HL-60/S4 treated with retinoic acid at 250 ng/mL for 4 days and 3 days (cell line): ENCODE measurements around the gene COPB1.

Source experiments
- in situ Hi-C: fragments of 300-500 bp; cut with MboI; formaldehyde crosslinking; loops from 2 replicates; pipeline ENCODE4 v1.7.0; 2022; ENCODE audit warnings: low sequenced_read_pairs

The COPB1 gene

GRCh38 chr11:14443638-14444037 lies 56.0 kb downstream of the COPB1 start:
- in situ Hi-C loops: no loop called here

DNA sequence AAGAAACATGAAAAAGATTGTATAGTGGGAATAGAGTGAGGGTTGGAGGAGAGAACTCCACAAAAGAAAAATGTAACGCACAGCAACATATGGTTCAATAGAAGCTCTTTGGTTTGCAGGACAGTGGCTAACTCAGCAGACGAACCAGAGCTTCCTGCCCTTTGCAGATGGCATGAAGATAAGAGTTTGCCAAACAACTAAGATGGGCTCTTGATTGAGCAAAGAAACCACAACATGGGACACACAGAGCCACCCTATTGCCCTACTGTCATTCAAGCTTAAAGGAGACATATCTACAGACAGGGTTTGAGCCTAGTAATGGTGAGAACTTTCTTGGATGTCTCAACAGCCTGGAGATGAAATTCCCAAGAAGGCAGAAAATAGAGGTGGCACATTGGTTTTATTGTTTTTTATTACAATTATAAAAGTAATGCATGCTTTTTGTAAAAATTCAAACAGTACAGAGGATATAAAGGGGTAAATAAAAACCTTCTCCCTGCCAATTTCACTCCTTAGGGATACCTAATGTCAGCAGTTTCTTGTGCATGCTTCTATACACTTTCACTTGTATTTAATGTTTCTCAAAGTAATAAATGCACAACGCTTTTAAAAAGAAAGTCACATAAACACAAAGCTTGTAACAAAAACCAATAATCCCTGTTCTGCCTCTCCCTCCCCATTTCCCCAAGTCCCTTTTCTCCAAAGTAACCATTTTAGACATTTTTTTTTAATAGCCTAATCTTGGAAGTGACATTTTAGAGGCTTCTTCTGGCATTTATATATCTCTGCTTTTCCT lies 63.7 kb downstream of the COPB1 start:
- in situ Hi-C loops: no loop called here

DNA sequence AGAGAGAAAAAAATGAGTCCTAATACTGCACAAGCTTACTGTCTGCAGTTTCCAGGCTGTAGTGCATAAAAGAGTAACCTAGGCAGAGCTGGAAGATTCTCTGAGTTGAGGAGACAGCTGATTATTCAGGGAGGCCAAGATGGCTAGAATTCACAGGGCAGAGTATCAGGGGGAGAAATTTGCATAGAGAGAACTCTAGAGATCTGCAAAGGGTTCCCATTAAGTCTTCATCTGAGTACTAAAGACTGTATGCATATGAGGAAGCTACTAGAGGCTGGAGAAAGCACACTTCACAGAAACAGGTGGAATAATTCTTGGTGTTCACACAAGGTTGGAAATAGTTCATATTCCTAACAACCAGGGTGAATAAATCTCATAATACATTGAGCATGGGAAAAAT lies 74.0 kb downstream of the COPB1 start:
- in situ Hi-C loops: no loop called here

GRCh38 chr11:14424096-14424495 lies 75.5 kb downstream of the COPB1 start:
- in situ Hi-C loops: no loop called here

- in situ Hi-C loops: no loop called here
Measured at GRCh38 chr11:14423633-14424032, 76.0 kb downstream of the COPB1 start.

GRCh38 chr11:14422814-14423182 lies 76.8 kb downstream of the COPB1 start:
- in situ Hi-C loops: no loop called here

GRCh38 chr11:14422052-14422813 lies 77.4 kb downstream of the COPB1 start:
- in situ Hi-C loops: no loop called here

GRCh38 chr11:14420223-14420622 lies 79.4 kb downstream of the COPB1 start:
- in situ Hi-C loops: no loop called here

DNA sequence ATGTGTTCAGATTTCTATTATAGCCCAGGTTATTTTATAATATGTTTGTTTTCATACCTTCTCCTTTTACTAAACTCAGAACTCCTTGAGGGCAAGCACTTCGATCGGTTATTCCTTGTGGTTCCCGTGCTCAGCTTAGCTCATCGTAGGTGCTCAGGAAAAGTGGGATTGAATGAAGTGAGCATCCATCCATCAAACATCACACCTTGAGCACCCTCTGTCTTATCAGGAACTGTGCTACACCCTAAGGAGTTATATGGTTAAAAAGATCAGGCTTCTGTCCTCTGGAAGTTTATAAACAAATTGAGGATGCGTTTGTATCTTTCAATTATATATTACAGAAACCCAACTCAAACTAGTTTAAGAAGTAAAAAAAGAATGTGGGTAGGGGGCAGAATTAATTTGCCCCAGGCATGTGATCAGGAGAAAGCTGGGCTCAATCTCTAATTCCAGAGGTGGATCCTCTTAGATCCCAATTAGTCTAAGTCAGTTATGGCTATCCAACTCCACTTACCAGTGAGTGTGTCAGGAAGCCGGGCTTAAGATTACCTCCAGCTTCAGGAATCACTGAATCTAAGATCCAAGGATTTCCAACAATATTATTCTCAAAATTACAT lies 80.7 kb downstream of the COPB1 start:
- in situ Hi-C loops: no loop called here

DNA sequence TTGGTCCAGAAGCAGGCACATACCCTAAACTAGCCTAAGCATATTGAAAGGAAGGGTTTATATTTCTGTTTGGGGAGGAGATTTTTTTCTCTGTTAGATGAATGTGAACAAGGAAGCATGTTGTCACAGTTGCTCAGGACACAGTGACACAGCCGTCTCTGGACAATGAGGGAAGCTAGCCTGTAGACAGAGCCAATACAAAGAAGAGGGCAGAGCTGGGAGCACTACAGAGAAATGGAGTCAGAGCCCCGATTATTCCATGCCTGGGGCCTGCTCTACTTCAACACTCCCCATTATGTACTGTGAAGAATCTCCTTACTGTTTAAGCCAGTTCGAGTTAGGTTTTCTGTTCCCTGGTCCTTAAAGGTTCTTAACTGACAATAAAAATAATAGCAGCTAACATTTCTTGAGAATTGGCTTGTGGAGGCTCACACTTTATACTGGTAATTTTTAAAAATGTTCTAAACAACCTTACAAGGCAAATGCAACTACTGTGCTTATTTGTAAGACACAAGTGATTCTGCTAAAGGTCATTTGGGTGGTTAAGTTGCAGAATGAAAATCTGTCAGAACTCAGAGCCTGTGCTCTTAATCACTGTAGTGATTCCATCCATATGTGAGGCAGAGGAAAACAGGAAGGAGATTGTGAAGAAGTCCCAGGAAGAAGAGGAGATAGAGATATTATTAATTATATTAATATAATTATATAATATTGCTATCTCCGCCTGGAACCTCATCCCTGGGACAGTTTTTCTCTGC lies 81.8 kb downstream of the COPB1 start:
- in situ Hi-C loops: no loop called here

GRCh38 chr11:14417186-14417585 lies 82.4 kb downstream of the COPB1 start:
- in situ Hi-C loops: no loop called here

DNA sequence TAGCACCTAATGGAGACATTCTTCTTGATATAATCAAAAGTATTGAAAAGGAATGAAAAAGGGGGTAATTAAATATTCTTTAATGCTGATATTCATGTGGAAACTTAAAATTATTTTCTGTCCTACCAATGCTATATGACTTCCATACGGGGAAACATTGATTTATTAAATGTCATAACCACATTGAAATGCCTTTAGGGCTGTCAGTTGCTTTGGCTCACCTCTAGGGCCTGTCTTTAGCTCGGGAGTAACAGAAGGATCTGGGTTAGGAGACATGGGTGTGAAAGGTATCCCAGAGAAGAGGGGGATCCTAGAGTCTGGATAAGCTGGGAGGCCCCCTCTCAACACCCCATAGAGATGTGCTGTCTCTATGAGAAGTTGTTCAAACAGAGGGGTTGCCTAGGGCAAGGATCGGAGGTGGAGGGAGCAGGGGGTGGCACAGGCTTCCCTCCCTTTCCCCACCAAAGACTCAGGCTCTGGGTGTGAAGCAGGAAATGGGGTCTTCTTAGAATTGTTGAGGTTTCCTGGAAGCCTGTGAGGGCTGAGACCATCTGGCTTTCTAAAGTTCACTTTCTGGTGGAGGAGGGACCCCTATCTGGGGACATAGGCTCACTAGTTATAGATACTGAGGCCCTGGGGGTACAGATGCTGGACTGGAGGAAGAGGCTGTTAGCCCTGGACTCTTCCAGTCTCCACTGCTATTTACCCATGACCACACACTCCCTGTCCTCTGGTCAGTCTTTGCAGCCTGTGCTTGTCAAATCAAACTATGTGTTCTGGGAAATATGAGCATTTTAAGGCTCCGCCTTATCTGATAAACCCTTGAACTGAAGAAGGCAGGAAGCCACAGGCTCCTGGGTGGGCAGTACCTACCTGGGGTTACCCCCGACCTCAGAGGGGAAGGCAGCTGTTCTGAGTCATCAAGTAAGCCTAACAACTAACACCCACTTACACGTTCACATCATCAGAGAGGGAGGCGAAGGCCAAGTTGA lies 84.8 kb downstream of the COPB1 start:
- in situ Hi-C loops: no loop called here

DNA sequence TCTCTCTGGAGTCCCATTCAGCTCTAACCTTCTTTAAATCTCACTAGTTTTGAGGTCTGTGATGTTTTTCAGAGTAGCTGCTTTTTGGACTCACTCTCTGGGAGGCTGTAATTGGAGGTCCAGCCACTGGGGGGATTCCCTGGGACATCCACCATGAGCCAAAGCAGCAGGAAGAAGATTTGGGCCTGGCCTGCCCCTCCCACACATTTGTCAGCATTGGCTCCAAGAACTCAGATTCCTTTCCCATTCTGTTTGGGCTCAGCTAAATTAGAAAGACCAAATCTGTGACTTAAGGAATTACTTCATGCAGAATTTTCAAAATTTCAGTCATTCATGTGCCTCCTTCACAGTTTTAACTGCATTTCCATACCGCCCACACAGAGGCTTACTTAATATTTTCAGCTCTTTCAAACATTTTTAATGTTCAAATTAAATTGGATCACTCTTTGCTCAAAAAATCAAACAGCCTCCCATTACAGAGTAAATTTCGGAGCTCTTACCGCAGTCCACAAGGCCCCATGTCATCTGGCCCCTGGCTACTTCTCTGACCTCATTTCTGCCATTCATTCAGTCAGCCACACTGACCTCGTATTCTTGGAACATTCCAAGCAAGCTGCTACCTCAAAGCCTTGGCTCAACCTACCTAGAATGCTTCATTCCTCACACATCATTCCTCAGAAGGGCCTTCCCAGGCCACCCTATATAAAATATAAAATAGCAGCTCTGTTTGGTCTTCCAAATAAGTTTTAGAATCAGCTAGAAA lies 86.1 kb downstream of the COPB1 start:
- in situ Hi-C loops: no loop called here

DNA sequence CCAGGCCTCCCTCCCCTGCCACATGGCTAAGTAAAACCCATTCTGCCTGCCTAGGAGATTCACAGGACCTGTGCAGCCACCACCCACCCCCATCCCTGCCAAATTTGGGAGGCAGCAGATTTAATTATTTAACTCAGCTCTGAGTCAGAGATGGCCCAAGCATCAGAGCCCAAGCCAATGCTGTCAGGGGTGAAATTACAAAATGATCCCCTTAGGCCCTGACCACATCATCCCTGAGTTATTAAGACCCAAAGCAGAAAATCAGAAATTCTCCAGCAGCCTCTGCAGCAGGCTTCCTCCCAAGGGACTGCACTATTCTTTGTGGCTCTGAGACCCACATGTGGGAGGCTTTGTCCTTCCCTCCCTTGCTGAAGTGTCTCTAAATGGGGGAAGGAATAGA lies 87.8 kb downstream of the COPB1 start:
- in situ Hi-C loops: no loop called here

GRCh38 chr11:14409891-14410290 lies 89.7 kb downstream of the COPB1 start:
- in situ Hi-C loops: no loop called here

DNA sequence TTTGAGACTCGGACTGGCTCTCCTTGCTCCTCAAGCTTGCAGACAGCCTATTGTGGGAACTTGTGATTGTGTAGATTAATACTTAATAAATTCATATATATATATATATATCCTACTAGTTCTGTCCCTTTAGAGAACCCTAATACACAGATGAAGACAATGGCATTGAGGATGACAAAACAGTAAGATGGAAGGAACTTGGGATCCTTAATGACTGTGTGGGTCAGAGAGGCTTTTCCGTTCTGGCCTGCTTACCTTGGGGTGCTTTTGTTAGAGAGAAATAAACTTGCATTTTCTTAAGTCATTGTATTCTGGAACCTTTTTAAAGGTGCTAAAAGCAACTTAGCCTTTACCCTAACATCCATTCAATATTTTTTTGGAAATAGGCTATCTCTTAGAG lies 91.0 kb downstream of the COPB1 start:
- in situ Hi-C loops: no loop called here
